Measurements from ENCODE around the gene TMEM106B. TPM values are rescaled to one million over a fixed set of nuclear protein-coding genes. Genes with fewer than 3 reads are reported as not detected.
"Not testable (repeated sequence)": the region's sequence is repeated elsewhere in the genome, so short reads cannot be mapped to it uniquely, and the experiment has no call there.

TMEM106B gene
- total RNA-seq: 10 to 100 TPM; 41.6 to 49.4 (median 45.4) TPM

GRCh38 chr7:12211054-12211710, at the start of gene TMEM106B:
TSS of gene TMEM106B (plus strand) at chr7:12211294. CDS start at chr7:12214811, 3,517 bp downstream.
- WGBS, 2 donors: 0 to 1% methylated on average over 27 to 38 of the region's 62 CpGs
- no peak for TF ChIP-seq POLR2A (IDR thresholded peaks at IDR 0.05)
- TF ChIP-seq CTCF (IDR thresholded peaks at IDR 0.05): no peak
- intact Hi-C loops (cut with DNase I; ENCODE audit: low total_unique reads): no loop called here
- peak; percentile 94 to 99 for DNase-seq (ENCODE audit: low spot score in 2 of 2)
- H3K4me3 ChIP-seq (ENCODE audit: low read depth, poor library complexity, severe bottlenecking): peak within 1 kb of the TSS; percentile 85

- TF ChIP-seq POLR2A (IDR thresholded peaks at IDR 0.05) (no peak), CTCF (IDR thresholded peaks at IDR 0.05) (no peak)
- no peak overlapping the region for H3K4me3 ChIP-seq (ENCODE audit: low read depth, poor library complexity, severe bottlenecking)
- WGBS, 2 donors: 39 to 48% methylated on average over 5 of the region's 5 CpGs
- intact Hi-C loops (cut with DNase I; ENCODE audit: low total_unique reads): no loop called here
- no peak for DNase-seq (ENCODE audit: low spot score in 2 of 2)
These were observed 48.5 kb upstream of the TMEM106B start for GRCh38 chr7:12162415-12163113.

- intact Hi-C loops (cut with DNase I; ENCODE audit: low total_unique reads); H3K4me3 ChIP-seq (ENCODE audit: low read depth, poor library complexity, severe bottlenecking); DNase-seq (ENCODE audit: low spot score in 2 of 2): not testable (repeated sequence)
- WGBS, 2 donors: 87 to 90% methylated on average over 3 of the region's 3 CpGs
These were observed 43.0 kb upstream of the TMEM106B start for GRCh38 chr7:12168065-12168464.

- DNase-seq (ENCODE audit: low spot score in 2 of 2); H3K4me3 ChIP-seq (ENCODE audit: low read depth, poor library complexity, severe bottlenecking); intact Hi-C loops (cut with DNase I; ENCODE audit: low total_unique reads): not testable (repeated sequence)
- WGBS, 2 donors: 69 to 87% methylated on average over 3 to 5 of the region's 6 CpGs
These were observed 40.9 kb upstream of the TMEM106B start for GRCh38 chr7:12169981-12170820.

- no peak overlapping the region for H3K4me3 ChIP-seq (ENCODE audit: low read depth, poor library complexity, severe bottlenecking)
- WGBS, 2 donors: 46 to 50% methylated on average over 2 of the region's 2 CpGs
- DNase-seq (ENCODE audit: low spot score in 2 of 2): no peak
- intact Hi-C loops (cut with DNase I; ENCODE audit: low total_unique reads): no loop called here
- no peak for TF ChIP-seq POLR2A (IDR thresholded peaks at IDR 0.05)
- no peak for TF ChIP-seq CTCF (IDR thresholded peaks at IDR 0.05)
These were observed 37.4 kb upstream of the TMEM106B start for GRCh38 chr7:12173671-12174070.

GRCh38 chr7:12174931-12175330, 36.2 kb upstream of the TMEM106B start:
- H3K4me3 ChIP-seq (ENCODE audit: low read depth, poor library complexity, severe bottlenecking): no peak overlapping the region
- DNase-seq (ENCODE audit: low spot score in 2 of 2): no peak

More at GRCh38 chr7:12174931-12175330, 36.2 kb upstream of the TMEM106B start:
- 90 to 95% methylated on average over 1 of the region's 1 CpG for WGBS, 2 donors
- TF ChIP-seq CTCF (IDR thresholded peaks at IDR 0.05): no peak
- intact Hi-C loops (cut with DNase I; ENCODE audit: low total_unique reads): no loop called here

All from lower leg skin (tissue), 4 donors.